Pericardium fibroblast (primary cell): ENCODE data around the gene OR12D2. TPM values are rescaled to one million over a fixed set of nuclear protein-coding genes. Genes with fewer than 3 reads are reported as not detected.

Experiments used
- total RNA-seq: library from RNA; depleted of rRNA; stranded (reverse); fragments of >200 nt; gene quantifications from 2 replicates; pipeline ENCODE4 v1.2.3, GENCODE V29; 2015

OR12D2 gene
- not detected in 2 replicates for total RNA-seq

GRCh38 chr6:29395331-29395730, at the start of gene OR12D2:
OR12D2 (plus strand) TSS chr6:29395631; CDS start chr6:29396700, 1,069 bp downstream.

GRCh38 chr6:29368765-29369164, 26.7 kb upstream of the OR12D2 start, which contains the start of gene OR5V1:
OR5V1 (minus strand) TSS chr6:29368865; CDS start chr6:29356195, 12,670 bp downstream.

GRCh38 chr6:29375191-29375590, 20.2 kb upstream of the OR12D2 start, which contains the start of gene OR12D3:
OR12D3 (minus strand) TSS chr6:29375291; CDS start chr6:29375287, 4 bp downstream.

GRCh38 chr6:29414588-29414987, 19.2 kb downstream of the OR12D2 start, which contains the start of gene OR12D1:
OR12D1 (plus strand) TSS chr6:29414928.

GRCh38 chr6:29439006-29439405, 43.6 kb downstream of the OR12D2 start, which contains the start of gene OR10C1:
OR10C1 (plus strand) TSS chr6:29439306; CDS start chr6:29440016, 710 bp downstream.

Other genes with a start within 250 kb of the OR12D2 start
- gene OR2J2, start 224.7 kb upstream of the OR12D2 start, total RNA-seq, result not detected in 2 replicates
- not detected in 2 replicates for gene OR14J1, start 93.9 kb upstream of the OR12D2 start, total RNA-seq
- gene OR5V1, start 26.8 kb upstream of the OR12D2 start, total RNA-seq, result not detected in 2 replicates
- not detected in 2 replicates for gene OR12D3, start 20.3 kb upstream of the OR12D2 start, total RNA-seq
- not detected in 2 replicates for gene OR12D1, start 19.3 kb downstream of the OR12D2 start, total RNA-seq
- gene OR10C1, start 43.7 kb downstream of the OR12D2 start, total RNA-seq, result not detected in 2 replicates
- not detected in 2 replicates for gene OR11A1, start 61.4 kb downstream of the OR12D2 start, total RNA-seq
- not detected in 2 replicates for gene OR2H1, start 61.5 kb downstream of the OR12D2 start, total RNA-seq
- not detected in 2 replicates for gene MAS1L, start 92.3 kb downstream of the OR12D2 start, total RNA-seq
- not detected in 2 replicates for gene UBD, start 164.1 kb downstream of the OR12D2 start, total RNA-seq
- gene OR2H2, start 189.5 kb downstream of the OR12D2 start, total RNA-seq, result not detected in 2 replicates
- 7.7 and 8.8 TPM in 2 replicates for gene GABBR1, start 237.6 kb downstream of the OR12D2 start, total RNA-seq